Activated CD8-positive, alpha-beta memory T cell treated with anti-CD3 and anti-CD28 coated beads, Interleukin-2, amount 10 ng/mL, durations not matched to agents 7 days and 5 days (primary cell): ENCODE data around the gene TCTN3. TPM values are rescaled to one million over a fixed set of nuclear protein-coding genes. Genes with fewer than 3 reads are reported as not detected.
"Not testable (repeated sequence)": the region's sequence is repeated elsewhere in the genome, so short reads cannot be mapped to it uniquely, and the experiment has no call there.

Experiments
- ATAC-seq: fragments of 150-1000 bp; cut with Tn5 transposase; one replicate; pipeline ENCODE4 v1.10.0; 2021; ENCODE audit warnings: moderate library complexity
- CTCF ChIA-PET: fragments of 350-600 bp; sonication (Branson Sonifier 250); formaldehyde crosslinking; loops from one replicate; lab custom pipeline; 2021; ENCODE audit warnings: antibody characterized with exemption; lab: Charles Lee
- DNase-seq: peaks from one replicate; pipeline ENCODE4 v3.0.0-alpha.2; 2020
- H3K27ac Mint-ChIP-seq: one replicate; pipeline ENCODE4 v1.8.0; 2021; ENCODE audit warnings: mild to moderate bottlenecking, mixed read lengths
- H3K27me3 Mint-ChIP-seq: one replicate; pipeline ENCODE4 v1.8.0; 2021; ENCODE audit warnings: mixed read lengths
- H3K36me3 Mint-ChIP-seq: one replicate; pipeline ENCODE4 v1.8.0; 2021; ENCODE audit warnings: mild to moderate bottlenecking, mixed read lengths
- H3K4me1 Mint-ChIP-seq: one replicate; pipeline ENCODE4 v1.8.0; 2021; ENCODE audit warnings: mixed read lengths
- H3K4me3 Mint-ChIP-seq: one replicate; pipeline ENCODE4 v1.8.0; 2021; ENCODE audit warnings: mild to moderate bottlenecking, moderate library complexity, mixed read lengths
- H3K9me3 Mint-ChIP-seq: one replicate; pipeline ENCODE4 v1.8.0; 2022; ENCODE audit warnings: low read depth, mixed read lengths
- total RNA-seq, 2 experiments: library from RNA; stranded (reverse); gene quantifications; one replicate each; pipeline ENCODE4 v1.2.3, GENCODE V29; 2021

TCTN3 gene
- total RNA-seq, 2 experiments from 2014 or later = 29.7 to 69.2 TPM

DNA sequence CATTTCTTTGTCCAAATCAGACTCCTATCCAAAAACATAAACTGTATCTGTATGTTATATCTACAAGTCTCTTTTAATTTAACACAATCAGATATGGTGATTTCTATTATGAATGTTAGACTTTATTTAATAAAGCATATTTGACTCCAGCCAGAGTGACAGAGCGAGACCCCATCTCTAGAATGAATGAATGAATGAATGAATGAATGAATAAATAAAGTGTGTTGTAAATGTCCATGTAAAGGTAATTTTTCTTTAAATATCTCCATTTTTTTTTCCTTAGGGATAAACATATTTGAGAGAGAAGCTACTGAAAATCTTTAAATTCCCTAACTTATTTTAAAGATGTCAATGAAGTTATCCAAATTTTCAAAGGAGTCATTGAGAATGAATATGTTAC, 19.1 kb downstream of the TCTN3 start:
- H3K4me1 Mint-ChIP-seq = no peaks in the 10 kb centered on the region
- H3K9me3 Mint-ChIP-seq = no peaks in the 10 kb centered on the region
- H3K27ac Mint-ChIP-seq = no peak overlapping the region
- no peak overlapping the region for H3K4me3 Mint-ChIP-seq
- ATAC-seq = no peak
- no peaks in the 10 kb centered on the region for H3K27me3 Mint-ChIP-seq
- CTCF ChIA-PET = no interaction called here
- DNase-seq = no peak
- H3K36me3 Mint-ChIP-seq = peaks cover 22% of the 10 kb centered on the region

DNA sequence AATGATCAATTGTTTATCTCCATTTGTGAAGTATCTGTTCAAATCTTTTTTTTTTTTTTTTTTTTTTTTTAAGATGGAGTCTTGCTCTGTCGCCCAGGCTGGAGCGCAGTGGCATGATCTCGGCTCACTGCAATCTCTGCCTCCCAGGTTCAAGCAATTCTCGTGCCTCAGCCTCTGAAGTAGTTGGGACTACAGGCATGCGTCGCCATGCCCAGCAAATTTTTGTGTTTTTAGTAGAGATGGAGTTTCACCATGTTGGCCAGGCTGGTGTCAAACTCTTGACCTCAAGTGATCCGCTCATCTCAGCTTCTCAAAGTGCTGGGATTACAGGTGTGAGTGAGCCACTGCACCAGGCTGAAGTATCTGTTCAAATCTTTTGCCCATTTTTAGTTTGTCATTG, 21.1 kb downstream of the TCTN3 start:
- not testable (repeated sequence) for ATAC-seq, DNase-seq, H3K27me3 Mint-ChIP-seq, H3K9me3 Mint-ChIP-seq, H3K4me3 Mint-ChIP-seq, H3K4me1 Mint-ChIP-seq, H3K27ac Mint-ChIP-seq
- CTCF ChIA-PET = interaction anchor here (1.0 kb wide), 1 partner anchor 9 kb away, joined by 3 read pairs; no protein-coding TSS in a partner anchor
- H3K36me3 Mint-ChIP-seq = peaks cover 20% of the 10 kb centered on the region

DNA sequence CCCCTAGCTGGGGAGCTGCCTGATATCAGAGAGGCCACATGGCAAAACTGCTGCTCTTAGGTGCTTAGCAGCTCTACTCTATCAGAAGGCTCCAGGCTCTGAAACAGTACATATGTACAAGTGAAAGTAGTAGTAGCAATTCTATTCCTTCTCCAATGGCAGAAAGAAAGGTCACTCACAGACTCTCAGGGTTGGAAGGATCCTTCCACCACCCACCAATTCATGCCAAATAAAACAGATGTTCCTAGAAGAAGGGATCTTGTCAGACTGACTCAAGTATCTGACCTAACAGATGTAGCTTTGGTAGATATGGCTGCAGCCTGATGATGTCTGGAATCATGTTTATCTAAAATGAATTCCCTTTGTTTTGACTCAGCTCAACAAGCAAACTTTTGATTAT, 29.2 kb downstream of the TCTN3 start:
- H3K9me3 Mint-ChIP-seq = no peaks in the 10 kb centered on the region
- peaks cover 15% of the 10 kb centered on the region for H3K36me3 Mint-ChIP-seq
- DNase-seq (no peak), ATAC-seq (no peak)
- CTCF ChIA-PET = interaction anchor here (1.2 kb wide), 1 partner anchor 30 kb away, joined by 3 read pairs; no protein-coding TSS in a partner anchor
- no peaks in the 10 kb centered on the region for H3K4me1 Mint-ChIP-seq
- H3K4me3 Mint-ChIP-seq = no peak overlapping the region
- no peak overlapping the region for H3K27ac Mint-ChIP-seq
- no peaks in the 10 kb centered on the region for H3K27me3 Mint-ChIP-seq

- no peaks in the 10 kb centered on the region for H3K9me3 Mint-ChIP-seq
- no peak overlapping the region for H3K27ac Mint-ChIP-seq
- H3K4me3 Mint-ChIP-seq = no peak overlapping the region
- ATAC-seq (no peak), DNase-seq (no peak)
- H3K36me3 Mint-ChIP-seq = peaks cover 14% of the 10 kb centered on the region
- H3K27me3 Mint-ChIP-seq = no peaks in the 10 kb centered on the region
- CTCF ChIA-PET = interaction anchor here (1.2 to 1.3 kb wide), 2 partner anchors 10 to 31 kb away, joined by 3 read pairs; no protein-coding TSS in a partner anchor
- no peaks in the 10 kb centered on the region for H3K4me1 Mint-ChIP-seq
Observed at GRCh38 chr10:95663496-95663895, 30.2 kb downstream of the TCTN3 start.

DNA sequence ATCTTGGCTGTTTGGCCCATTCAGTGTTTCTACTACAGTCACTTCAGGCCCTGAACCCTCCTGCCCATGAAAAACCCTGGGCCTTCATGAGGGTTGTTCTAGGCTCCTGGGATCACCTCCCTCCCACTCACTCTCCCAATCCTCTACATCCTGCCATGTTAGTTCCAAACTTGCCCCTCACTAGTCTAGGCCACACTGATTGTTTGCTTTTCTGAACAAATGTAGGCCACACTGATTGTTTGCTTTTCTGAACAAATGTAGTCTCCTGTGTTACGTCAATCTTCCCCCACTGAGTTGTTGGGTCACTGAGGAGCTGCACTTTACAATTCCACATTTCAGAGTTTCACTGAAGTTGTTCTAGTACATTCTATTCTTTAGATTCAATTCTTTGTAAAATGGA, 31.9 kb downstream of the TCTN3 start:
- ATAC-seq (no peak), DNase-seq (no peak)
- Mint-ChIP-seq H3K36me3 (peaks cover 12% of the 10 kb centered on the region), H3K27ac (no peak overlapping the region), H3K4me3 (no peak overlapping the region), H3K4me1 (peaks cover 3% of the 10 kb centered on the region), H3K27me3 (no peaks in the 10 kb centered on the region), H3K9me3 (no peaks in the 10 kb centered on the region)
- CTCF ChIA-PET = interaction anchor here (1.3 kb wide), 1 partner anchor 32 kb away, joined by 3 read pairs; the partner anchor contains the start of gene TCTN3

- no peaks in the 10 kb centered on the region for H3K27me3 Mint-ChIP-seq
- ATAC-seq = no peak
- no peak for DNase-seq
- H3K4me1 Mint-ChIP-seq = peaks cover 9% of the 10 kb centered on the region
- H3K4me3 Mint-ChIP-seq = no peak overlapping the region
- H3K36me3 Mint-ChIP-seq = peaks cover 14% of the 10 kb centered on the region
- no peaks in the 10 kb centered on the region for H3K9me3 Mint-ChIP-seq
- CTCF ChIA-PET = no interaction called here
- no peak overlapping the region for H3K27ac Mint-ChIP-seq
Observed at GRCh38 chr10:95660283-95660682, 33.4 kb downstream of the TCTN3 start.

- DNase-seq (no peak), ATAC-seq (no peak)
- no peaks in the 10 kb centered on the region for H3K9me3 Mint-ChIP-seq
- CTCF ChIA-PET = interaction anchor here (0.6 to 1.6 kb wide), 4 partner anchors 11 to 282 kb away, joined by 3 to 8 read pairs (median 4); partner anchors contain the start of gene TCTN3
- peaks cover 20% of the 10 kb centered on the region for H3K4me1 Mint-ChIP-seq
- peaks cover 21% of the 10 kb centered on the region for H3K36me3 Mint-ChIP-seq
- H3K27me3 Mint-ChIP-seq = no peaks in the 10 kb centered on the region
- peak overlapping the region; percentile 93 for H3K27ac Mint-ChIP-seq
- peak overlapping the region; percentile 98 for H3K4me3 Mint-ChIP-seq
Observed at GRCh38 chr10:95657250-95657649, 36.5 kb downstream of the TCTN3 start.

GRCh38 chr10:95656291-95657164, 37.2 kb downstream of the TCTN3 start, which contains the start of gene ALDH18A1:
ALDH18A1 (minus strand) TSS chr10:95656711; CDS start chr10:95653377, 3,334 bp downstream.
- CTCF ChIA-PET = interaction anchor here (0.6 to 1.6 kb wide), 6 partner anchors 10 to 282 kb away, joined by 3 to 8 read pairs (median 4); partner anchors contain the start of gene TCTN3
- H3K27ac Mint-ChIP-seq = peak within 1 kb of the TSS; percentile 93

GRCh38 chr10:95655571-95656290, 38.0 kb downstream of the TCTN3 start:
- Mint-ChIP-seq H3K4me3 (peak overlapping the region; percentile 98), H3K27ac (peak overlapping the region; percentile 65), H3K36me3 (peaks cover 34% of the 10 kb centered on the region), H3K27me3 (no peaks in the 10 kb centered on the region), H3K9me3 (peaks cover 8% of the 10 kb centered on the region), H3K4me1 (peaks cover 20% of the 10 kb centered on the region)
- peak; percentile 46 for DNase-seq
- CTCF ChIA-PET = interaction anchor here (1.6 kb wide), 1 partner anchor 210 kb away, joined by 3 read pairs; no protein-coding TSS in a partner anchor
- ATAC-seq = peak; percentile 1

More at GRCh38 chr10:95656291-95657164, 37.2 kb downstream of the TCTN3 start, which contains the start of gene ALDH18A1:
- peak; percentile 97 for ATAC-seq
- H3K36me3 Mint-ChIP-seq = peaks cover 26% of the 10 kb centered on the region
- peaks cover 3% of the 10 kb centered on the region for H3K9me3 Mint-ChIP-seq
- H3K4me3 Mint-ChIP-seq = peak within 1 kb of the TSS; percentile 98
- H3K27me3 Mint-ChIP-seq = no peaks in the 10 kb centered on the region
- H3K4me1 Mint-ChIP-seq = peaks cover 20% of the 10 kb centered on the region
- DNase-seq = peak; percentile 95

GRCh38 chr10:95653895-95654294, 39.8 kb downstream of the TCTN3 start:
- Mint-ChIP-seq H3K4me3 (no peak overlapping the region), H3K36me3 (peaks cover 46% of the 10 kb centered on the region), H3K27me3 (no peaks in the 10 kb centered on the region), H3K4me1 (peaks cover 22% of the 10 kb centered on the region), H3K27ac (no peak overlapping the region), H3K9me3 (peaks cover 8% of the 10 kb centered on the region)
- ATAC-seq (no peak), DNase-seq (no peak)
- CTCF ChIA-PET = interaction anchor here (0.7 to 1.5 kb wide), 2 partner anchors 40 to 571 kb away, joined by 3 to 9 read pairs; partner anchors contain the start of gene TCTN3

- peaks cover 17% of the 10 kb centered on the region for H3K4me1 Mint-ChIP-seq
- H3K27ac Mint-ChIP-seq = no peak overlapping the region
- no peak for DNase-seq
- no peaks in the 10 kb centered on the region for H3K27me3 Mint-ChIP-seq
- H3K4me3 Mint-ChIP-seq = no peak overlapping the region
- peaks cover 55% of the 10 kb centered on the region for H3K36me3 Mint-ChIP-seq
- ATAC-seq = no peak
- CTCF ChIA-PET = no interaction called here
- peaks cover 8% of the 10 kb centered on the region for H3K9me3 Mint-ChIP-seq
Observed at GRCh38 chr10:95651346-95652060, 42.2 kb downstream of the TCTN3 start.

DNA sequence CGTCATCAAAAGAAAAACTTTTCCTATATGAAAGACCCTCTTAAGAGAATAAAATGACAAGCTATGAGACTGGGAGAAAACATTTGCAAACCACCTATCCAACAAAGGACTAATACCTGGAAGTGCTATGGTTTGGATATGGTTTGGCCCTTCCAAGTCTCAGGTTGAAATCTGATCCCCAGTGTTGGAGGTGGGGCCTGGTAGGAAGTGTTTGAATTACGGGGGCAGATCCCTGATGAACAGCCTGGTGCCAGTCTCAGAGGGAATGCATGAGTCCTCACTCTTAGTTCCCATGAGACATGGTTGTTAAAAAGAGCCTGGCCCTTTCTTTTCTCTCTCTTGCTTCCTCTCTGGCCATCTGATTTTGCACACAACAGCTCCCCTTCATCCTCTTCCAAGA, 43.5 kb downstream of the TCTN3 start:
- CTCF ChIA-PET = no interaction called here
- DNase-seq (no peak), ATAC-seq (no peak)
- Mint-ChIP-seq H3K27me3 (no peaks in the 10 kb centered on the region), H3K27ac (no peak overlapping the region), H3K9me3 (peaks cover 8% of the 10 kb centered on the region), H3K4me3 (no peak overlapping the region), H3K36me3 (peaks cover 58% of the 10 kb centered on the region), H3K4me1 (peaks cover 14% of the 10 kb centered on the region)
